Memory B cell (primary cell): ENCODE measurements around the gene NEK11.
"Not testable (repeated sequence)": the region's sequence is repeated elsewhere in the genome, so short reads cannot be mapped to it uniquely, and the experiment has no call there.

Source experiments
- ATAC-seq: fragments of 150-1000 bp; cut with Tn5 transposase; 2 replicates; pipeline ENCODE4 v1.10.0; 2021; ENCODE audit warnings: low read depth, mild to moderate bottlenecking, moderate library complexity
- DNase-seq, 2 donors: peaks; one replicate each; pipeline ENCODE4 v3.0.0; 2022; ENCODE audit warnings: low spot score in 2 of 2
- H3K27ac Mint-ChIP-seq: one replicate; pipeline ENCODE4 v1.8.0; 2022; ENCODE audit warnings: mild to moderate bottlenecking, moderate library complexity, mixed read lengths
- H3K27me3 Mint-ChIP-seq: one replicate; pipeline ENCODE4 v1.8.0; 2022; ENCODE audit warnings: mixed read lengths
- H3K36me3 Mint-ChIP-seq: one replicate; pipeline ENCODE4 v1.8.0; 2022; ENCODE audit warnings: mild to moderate bottlenecking, mixed read lengths
- H3K4me1 Mint-ChIP-seq: one replicate; pipeline ENCODE4 v1.8.0; 2022; ENCODE audit warnings: mixed read lengths
- H3K4me3 Mint-ChIP-seq: one replicate; pipeline ENCODE4 v1.8.0; 2022; ENCODE audit warnings: mild to moderate bottlenecking, moderate library complexity, mixed read lengths
- H3K9me3 Mint-ChIP-seq: one replicate; pipeline ENCODE4 v1.8.0; 2022; ENCODE audit warnings: mixed read lengths

The NEK11 gene

DNA sequence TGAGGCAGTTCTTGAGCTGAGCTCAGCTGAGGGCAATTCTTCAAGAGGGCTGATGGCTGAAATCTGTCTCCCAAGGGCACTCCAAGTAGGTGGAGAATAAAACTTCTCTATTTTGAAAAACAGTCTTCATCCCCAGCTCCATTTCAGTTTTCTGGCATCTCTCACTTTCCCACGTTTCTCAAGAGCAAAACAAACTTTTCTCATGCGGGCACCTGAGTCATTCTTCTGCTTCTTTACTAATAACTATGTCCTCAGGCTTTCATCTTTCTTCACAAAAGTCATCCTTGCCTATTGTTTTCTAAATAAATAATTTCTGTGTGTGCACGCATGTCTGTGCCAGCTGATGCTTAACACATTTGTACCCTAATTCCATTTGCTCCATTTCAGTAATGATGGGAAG lies 258.8 kb downstream of the NEK11 start:
- Mint-ChIP-seq H3K4me1 (no peaks in the 10 kb centered on the region), H3K9me3 (no peaks in the 10 kb centered on the region), H3K27ac (no peak overlapping the region), H3K36me3 (no peaks in the 10 kb centered on the region), H3K4me3 (no peak overlapping the region), H3K27me3 (peaks cover 1% of the 10 kb centered on the region)
- ATAC-seq (no peak), DNase-seq (no peak)

DNA sequence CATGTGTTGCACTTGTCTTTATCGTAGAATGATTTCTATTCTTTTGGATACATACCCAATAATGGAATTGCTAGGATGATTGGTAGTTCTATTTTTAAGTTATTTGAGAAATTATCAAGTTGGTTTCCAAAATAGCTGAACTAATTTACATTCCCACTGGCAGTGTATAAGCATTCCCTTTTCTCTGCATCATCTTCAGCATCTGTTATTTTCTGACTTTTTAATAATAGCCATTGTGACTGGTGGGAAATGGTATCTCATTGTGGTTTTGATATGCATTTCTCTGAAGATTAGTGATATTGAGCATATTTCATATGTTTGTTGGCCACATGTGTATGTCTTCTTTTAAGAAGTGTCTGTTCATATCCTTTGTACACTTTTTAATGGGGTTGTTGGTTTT lies 273.2 kb downstream of the NEK11 start:
- Mint-ChIP-seq H3K9me3 (peaks cover 2% of the 10 kb centered on the region), H3K36me3 (peaks cover 8% of the 10 kb centered on the region), H3K27ac (no peak overlapping the region), H3K4me1 (no peaks in the 10 kb centered on the region), H3K4me3 (no peak overlapping the region), H3K27me3 (peaks cover 5% of the 10 kb centered on the region)
- DNase-seq (no peak), ATAC-seq (no peak)

GRCh38 chr3:131303848-131304247 lies 277.2 kb downstream of the NEK11 start:
- no peak for DNase-seq
- H3K4me3 Mint-ChIP-seq: no peak overlapping the region
- no peak overlapping the region for H3K27ac Mint-ChIP-seq
- peaks cover 8% of the 10 kb centered on the region for H3K36me3 Mint-ChIP-seq
- peaks cover 11% of the 10 kb centered on the region for H3K27me3 Mint-ChIP-seq
- H3K9me3 Mint-ChIP-seq: peaks cover under 1% of the 10 kb centered on the region
- no peak for ATAC-seq
- no peaks in the 10 kb centered on the region for H3K4me1 Mint-ChIP-seq

DNA sequence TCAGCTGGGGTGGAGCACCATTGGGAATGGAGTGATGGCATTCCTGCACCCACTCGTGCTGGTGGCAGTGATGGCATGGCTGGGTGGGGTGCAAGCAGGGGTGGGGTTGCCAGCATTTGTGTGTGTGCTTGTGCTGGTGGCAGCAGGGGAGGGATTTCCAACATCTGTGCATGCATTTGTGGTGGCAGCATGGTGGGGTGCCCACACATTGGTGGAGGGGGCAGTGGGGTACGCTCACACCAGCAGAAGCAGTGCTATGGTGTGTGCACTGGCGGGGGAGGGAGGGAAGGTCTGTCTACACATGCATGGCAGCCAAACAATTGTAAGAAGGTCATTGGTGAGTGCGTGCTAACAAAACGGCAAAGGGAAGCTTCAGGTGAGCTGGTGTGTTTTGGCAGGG lies 278.2 kb downstream of the NEK11 start:
- no peaks in the 10 kb centered on the region for H3K9me3 Mint-ChIP-seq
- H3K27ac Mint-ChIP-seq: no peak overlapping the region
- peaks cover 11% of the 10 kb centered on the region for H3K27me3 Mint-ChIP-seq
- H3K36me3 Mint-ChIP-seq: peaks cover 5% of the 10 kb centered on the region
- ATAC-seq: no peak
- H3K4me3 Mint-ChIP-seq: no peak overlapping the region
- H3K4me1 Mint-ChIP-seq: no peaks in the 10 kb centered on the region
- no peak for DNase-seq

DNA sequence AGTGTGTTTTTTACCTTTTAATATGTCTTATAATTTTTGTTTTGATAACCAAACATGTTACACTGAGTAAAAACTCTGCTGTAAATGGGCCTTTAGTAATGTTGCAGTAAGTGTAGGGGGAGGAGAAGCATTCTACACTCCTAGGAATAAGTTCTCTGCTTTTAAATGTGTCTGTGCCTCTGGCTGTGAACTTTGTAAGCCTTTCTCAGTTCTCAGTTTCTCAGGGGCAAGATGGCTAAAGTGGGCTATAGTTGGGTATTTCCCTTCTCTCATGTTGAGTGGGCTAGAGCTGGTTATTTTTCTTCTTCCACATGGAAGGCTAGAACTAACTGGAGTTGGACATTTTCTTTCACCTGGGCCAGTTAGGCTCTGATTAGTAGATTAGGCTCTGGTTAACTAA lies 279.6 kb downstream of the NEK11 start:
- Mint-ChIP-seq H3K27me3 (peaks cover 11% of the 10 kb centered on the region), H3K27ac (no peak overlapping the region), H3K9me3 (no peaks in the 10 kb centered on the region), H3K4me3 (no peak overlapping the region), H3K36me3 (peaks cover 2% of the 10 kb centered on the region), H3K4me1 (no peaks in the 10 kb centered on the region)
- ATAC-seq (no peak), DNase-seq (no peak)

DNA sequence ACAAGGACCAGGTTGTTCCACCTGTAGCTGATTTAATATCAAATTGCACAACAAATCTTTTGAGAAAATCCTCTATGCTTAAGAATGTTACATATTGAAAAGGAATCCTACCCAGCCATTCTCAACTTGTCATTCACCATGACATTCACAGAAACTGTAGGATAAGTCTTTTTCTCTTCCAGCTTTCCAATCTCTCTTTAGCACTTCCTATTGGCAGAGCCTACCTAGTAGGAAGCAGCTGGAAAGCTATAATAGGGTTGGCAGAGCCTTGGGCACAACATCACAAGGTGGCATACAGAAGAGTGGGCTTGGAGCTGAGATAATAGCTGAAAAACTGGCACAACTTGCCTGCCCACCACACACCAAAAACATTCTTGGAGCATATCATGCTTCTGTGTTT lies 287.6 kb downstream of the NEK11 start:
- ATAC-seq: no peak
- H3K4me1 Mint-ChIP-seq: no peaks in the 10 kb centered on the region
- peaks cover 12% of the 10 kb centered on the region for H3K27me3 Mint-ChIP-seq
- no peak for DNase-seq
- no peaks in the 10 kb centered on the region for H3K36me3 Mint-ChIP-seq
- no peak overlapping the region for H3K27ac Mint-ChIP-seq
- no peak overlapping the region for H3K4me3 Mint-ChIP-seq
- no peaks in the 10 kb centered on the region for H3K9me3 Mint-ChIP-seq

- no peak overlapping the region for H3K27ac Mint-ChIP-seq
- H3K36me3 Mint-ChIP-seq: no peaks in the 10 kb centered on the region
- DNase-seq (no peak), ATAC-seq (no peak)
- H3K9me3 Mint-ChIP-seq: no peaks in the 10 kb centered on the region
- no peak overlapping the region for H3K4me3 Mint-ChIP-seq
- H3K27me3 Mint-ChIP-seq: peaks cover 12% of the 10 kb centered on the region
- no peaks in the 10 kb centered on the region for H3K4me1 Mint-ChIP-seq
Observed at GRCh38 chr3:131315162-131315561, 288.5 kb downstream of the NEK11 start.

- ATAC-seq (no peak), DNase-seq (no peak)
- H3K4me1 Mint-ChIP-seq: no peaks in the 10 kb centered on the region
- no peaks in the 10 kb centered on the region for H3K36me3 Mint-ChIP-seq
- no peak overlapping the region for H3K4me3 Mint-ChIP-seq
- no peak overlapping the region for H3K27ac Mint-ChIP-seq
- H3K27me3 Mint-ChIP-seq: peaks cover 10% of the 10 kb centered on the region
- H3K9me3 Mint-ChIP-seq: no peaks in the 10 kb centered on the region
Observed at GRCh38 chr3:131317667-131318066, 291.0 kb downstream of the NEK11 start.

DNA sequence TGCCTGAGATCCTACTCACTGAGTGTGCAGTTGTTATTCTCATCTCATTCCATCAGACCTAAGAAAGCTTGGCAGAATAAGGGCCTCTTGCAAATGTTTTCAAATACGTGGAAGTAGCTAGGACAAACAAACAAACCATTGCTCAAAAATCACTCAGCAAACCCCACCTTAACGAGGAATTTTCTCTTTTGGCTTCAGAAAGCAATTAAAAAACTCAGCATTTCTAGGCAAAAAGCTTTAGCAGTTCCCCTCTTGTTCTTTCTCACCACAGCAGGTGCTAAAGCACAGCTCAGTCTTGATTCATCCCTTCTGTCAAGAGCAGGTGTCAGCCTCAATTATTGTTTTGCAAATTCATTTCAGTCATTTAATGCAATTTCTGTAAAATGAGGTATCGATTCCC lies 296.3 kb downstream of the NEK11 start:
- Mint-ChIP-seq H3K27ac (no peak overlapping the region), H3K4me1 (no peaks in the 10 kb centered on the region), H3K27me3 (peaks cover 1% of the 10 kb centered on the region), H3K9me3 (no peaks in the 10 kb centered on the region), H3K4me3 (no peak overlapping the region), H3K36me3 (no peaks in the 10 kb centered on the region)
- no peak for DNase-seq
- no peak for ATAC-seq

- no peaks in the 10 kb centered on the region for H3K4me1 Mint-ChIP-seq
- H3K27me3 Mint-ChIP-seq: no peaks in the 10 kb centered on the region
- no peaks in the 10 kb centered on the region for H3K9me3 Mint-ChIP-seq
- no peak overlapping the region for H3K4me3 Mint-ChIP-seq
- no peaks in the 10 kb centered on the region for H3K36me3 Mint-ChIP-seq
- ATAC-seq: no peak
- no peak for DNase-seq
- no peak overlapping the region for H3K27ac Mint-ChIP-seq
Observed at GRCh38 chr3:131323792-131324191, 297.1 kb downstream of the NEK11 start.

DNA sequence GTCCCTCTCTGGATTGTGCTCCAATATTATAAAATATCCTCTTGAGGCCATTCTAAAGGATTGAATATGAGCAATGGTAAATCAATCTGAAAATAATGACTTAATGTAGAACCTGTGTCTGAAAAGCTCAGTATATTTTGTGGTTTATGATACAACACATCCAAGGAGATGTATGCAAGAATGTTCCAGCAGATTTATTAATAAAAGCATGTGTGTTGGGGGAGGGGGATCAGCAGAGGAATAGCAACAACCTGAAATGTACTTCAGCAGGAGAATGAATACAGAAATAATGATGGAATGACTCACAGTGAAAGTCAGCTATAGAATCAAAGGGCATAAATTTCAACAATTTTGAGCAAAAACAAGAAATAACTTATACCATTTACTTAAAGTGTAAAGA lies 298.2 kb downstream of the NEK11 start:
- peak overlapping the region; percentile 4 for H3K27ac Mint-ChIP-seq
- no peaks in the 10 kb centered on the region for H3K36me3 Mint-ChIP-seq
- H3K9me3 Mint-ChIP-seq: no peaks in the 10 kb centered on the region
- H3K27me3 Mint-ChIP-seq: no peaks in the 10 kb centered on the region
- peaks cover 6% of the 10 kb centered on the region for H3K4me1 Mint-ChIP-seq
- ATAC-seq (no peak), DNase-seq (no peak)
- H3K4me3 Mint-ChIP-seq: no peak overlapping the region

DNA sequence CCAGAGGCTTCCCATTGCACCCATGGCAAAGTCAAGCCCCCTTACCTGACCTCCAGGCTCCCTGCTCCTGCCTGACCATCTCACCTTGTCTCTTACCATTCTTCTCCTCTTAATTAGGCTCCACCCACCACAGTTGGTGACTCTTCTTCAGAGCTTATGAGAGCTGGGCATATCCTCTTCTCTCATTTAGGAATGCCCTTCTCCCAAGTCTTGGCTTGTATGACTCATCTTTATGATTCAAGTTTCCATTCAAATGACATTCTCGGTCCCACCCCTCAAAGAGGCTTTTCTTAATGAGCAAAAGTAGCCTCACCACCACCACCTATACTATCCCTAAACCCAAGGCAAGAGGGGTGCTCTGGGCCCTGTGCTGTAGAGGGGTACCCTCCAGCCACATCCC lies 299.6 kb downstream of the NEK11 start:
- Mint-ChIP-seq H3K36me3 (no peaks in the 10 kb centered on the region), H3K4me3 (no peak overlapping the region), H3K27me3 (no peaks in the 10 kb centered on the region), H3K9me3 (no peaks in the 10 kb centered on the region), H3K27ac (no peak overlapping the region), H3K4me1 (peaks cover 9% of the 10 kb centered on the region)
- DNase-seq (no peak), ATAC-seq (no peak)

DNA sequence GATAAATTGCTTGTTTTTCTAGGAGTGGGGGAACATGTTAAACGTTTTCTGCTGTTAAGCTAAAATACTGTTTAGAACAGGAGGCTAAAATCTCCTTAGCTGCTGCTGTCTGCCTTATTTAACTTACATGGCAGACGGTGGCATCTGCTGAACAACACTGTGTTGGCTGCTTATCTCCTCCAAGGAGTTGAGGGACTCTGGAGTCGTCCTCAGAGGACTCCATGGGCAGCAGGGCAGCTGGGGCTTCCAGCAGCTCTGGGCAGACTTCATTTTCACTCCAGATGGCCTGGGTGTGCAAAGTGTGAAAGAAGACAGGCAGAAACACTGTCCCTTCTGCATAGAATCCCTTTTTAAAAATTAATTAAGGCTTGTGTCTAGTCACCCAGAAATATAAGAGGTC lies 302.0 kb downstream of the NEK11 start:
- no peak overlapping the region for H3K4me3 Mint-ChIP-seq
- peaks cover 1% of the 10 kb centered on the region for H3K9me3 Mint-ChIP-seq
- H3K4me1 Mint-ChIP-seq: peaks cover 9% of the 10 kb centered on the region
- no peak for ATAC-seq
- no peaks in the 10 kb centered on the region for H3K36me3 Mint-ChIP-seq
- no peaks in the 10 kb centered on the region for H3K27me3 Mint-ChIP-seq
- H3K27ac Mint-ChIP-seq: no peak overlapping the region
- DNase-seq: no peak

DNA sequence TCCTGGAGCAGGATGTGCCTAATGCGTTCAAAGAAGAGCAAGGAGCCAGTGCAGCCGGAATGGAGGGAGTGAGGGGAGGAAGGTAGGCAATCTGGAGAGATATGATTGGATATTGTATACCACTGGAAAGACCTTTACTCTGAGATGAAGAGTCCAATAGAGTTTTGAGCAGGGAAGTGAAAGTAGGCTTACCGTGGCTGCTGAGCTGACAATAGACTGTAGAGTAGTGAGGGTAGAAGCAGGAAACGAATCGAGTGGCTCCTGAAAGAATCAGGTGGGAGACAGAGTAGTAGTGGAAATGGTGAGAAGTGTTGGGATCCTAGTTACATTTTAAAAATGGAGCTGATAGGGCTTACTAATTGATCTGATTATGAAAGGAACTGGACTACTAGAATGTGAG lies 303.1 kb downstream of the NEK11 start:
- Mint-ChIP-seq H3K27me3 (no peaks in the 10 kb centered on the region), H3K4me1 (peaks cover 9% of the 10 kb centered on the region), H3K4me3 (peak overlapping the region; percentile 6), H3K36me3 (no peaks in the 10 kb centered on the region), H3K9me3 (peaks cover 1% of the 10 kb centered on the region), H3K27ac (no peak overlapping the region)
- ATAC-seq: peak; percentile 68
- DNase-seq: no peak

GRCh38 chr3:131331456-131332085 lies 304.9 kb downstream of the NEK11 start:
- not testable (repeated sequence) for H3K36me3 Mint-ChIP-seq, H3K4me1 Mint-ChIP-seq, H3K9me3 Mint-ChIP-seq, DNase-seq, ATAC-seq, H3K27ac Mint-ChIP-seq, H3K4me3 Mint-ChIP-seq, H3K27me3 Mint-ChIP-seq
